Activated CD4-positive, alpha-beta T cell treated with anti-CD3 and anti-CD28 coated beads for 1 hour (primary cell): ENCODE results near the gene ANKZF1.
"Not testable (repeated sequence)": the region's sequence is repeated elsewhere in the genome, so short reads cannot be mapped to it uniquely, and the experiment has no call there.

Source experiments
- DNase-seq: peaks from one replicate; pipeline ENCODE4 v3.0.0-alpha.2; 2020

The ANKZF1 gene

DNA sequence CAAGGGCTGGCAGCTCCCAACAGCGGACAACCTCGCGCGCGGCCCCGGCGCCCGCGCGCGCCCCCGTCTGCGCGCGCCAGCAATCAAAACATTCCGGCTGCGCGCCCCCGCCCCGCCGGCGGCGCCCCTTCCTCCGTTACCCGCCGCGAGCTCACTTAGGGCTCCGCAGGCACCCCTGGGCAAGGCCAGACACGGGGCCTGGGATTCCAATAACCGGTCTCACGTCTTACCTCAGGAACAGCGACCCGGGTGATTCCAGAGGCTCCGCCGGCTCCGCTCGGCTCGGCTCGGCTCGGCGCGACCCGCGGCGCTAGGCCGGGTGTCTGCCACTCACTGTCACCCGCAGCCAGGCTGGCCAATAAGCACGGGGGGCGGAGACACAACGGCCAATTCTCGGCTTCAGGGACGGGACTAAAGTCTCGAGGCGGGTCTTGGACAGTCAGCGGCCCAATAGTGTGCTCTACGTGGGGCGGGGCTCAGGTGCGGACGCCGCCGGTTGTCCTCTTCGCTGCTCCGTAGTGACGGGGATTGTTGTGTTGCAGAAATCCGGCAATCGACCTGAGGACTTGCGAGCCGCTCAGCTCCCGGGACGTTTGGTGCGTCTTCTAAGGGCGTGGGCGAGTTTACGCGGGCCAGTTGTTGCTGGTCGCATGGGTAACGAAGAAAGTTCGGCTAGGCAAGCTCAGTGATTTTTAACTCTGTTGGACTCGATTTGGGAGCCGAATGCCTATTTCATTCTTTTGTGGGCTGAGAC is at the start of gene ANKZF1, which contains the start of gene ATG9A:
TSS of gene ANKZF1 (plus strand) at position 502 of the 754 bp plus-strand sequence. CDS start 452 bp downstream, outside the sequence.
TSS of gene ATG9A (minus strand) at position 332 of the 754 bp plus-strand sequence. CDS start 1,612 bp downstream, outside the sequence.
- peak; percentile 96 for DNase-seq

- no peak for DNase-seq
Observed at GRCh38 chr2:219180961-219181360, 48.6 kb upstream of the ANKZF1 start.

DNA sequence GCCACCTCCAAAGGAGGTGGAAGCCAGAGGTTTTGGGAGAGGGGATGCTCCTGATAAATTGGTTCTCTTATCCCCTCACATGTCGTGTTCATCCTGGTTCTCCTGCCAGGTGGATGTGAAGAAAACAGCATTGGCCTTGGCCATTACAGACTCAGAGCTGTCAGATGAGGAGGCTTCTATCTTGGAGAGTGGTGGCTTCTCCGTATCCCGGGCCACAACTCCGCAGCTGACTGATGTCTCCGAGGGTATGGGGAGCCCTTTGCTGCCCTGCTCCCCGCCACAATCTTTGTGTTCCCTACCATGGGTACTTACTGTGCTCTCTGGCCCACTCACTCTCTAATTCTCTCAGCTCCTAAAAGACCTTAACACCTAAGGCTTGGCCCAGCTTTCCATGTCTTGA is 48.1 kb upstream of the ANKZF1 start:
- no peak for DNase-seq

DNA sequence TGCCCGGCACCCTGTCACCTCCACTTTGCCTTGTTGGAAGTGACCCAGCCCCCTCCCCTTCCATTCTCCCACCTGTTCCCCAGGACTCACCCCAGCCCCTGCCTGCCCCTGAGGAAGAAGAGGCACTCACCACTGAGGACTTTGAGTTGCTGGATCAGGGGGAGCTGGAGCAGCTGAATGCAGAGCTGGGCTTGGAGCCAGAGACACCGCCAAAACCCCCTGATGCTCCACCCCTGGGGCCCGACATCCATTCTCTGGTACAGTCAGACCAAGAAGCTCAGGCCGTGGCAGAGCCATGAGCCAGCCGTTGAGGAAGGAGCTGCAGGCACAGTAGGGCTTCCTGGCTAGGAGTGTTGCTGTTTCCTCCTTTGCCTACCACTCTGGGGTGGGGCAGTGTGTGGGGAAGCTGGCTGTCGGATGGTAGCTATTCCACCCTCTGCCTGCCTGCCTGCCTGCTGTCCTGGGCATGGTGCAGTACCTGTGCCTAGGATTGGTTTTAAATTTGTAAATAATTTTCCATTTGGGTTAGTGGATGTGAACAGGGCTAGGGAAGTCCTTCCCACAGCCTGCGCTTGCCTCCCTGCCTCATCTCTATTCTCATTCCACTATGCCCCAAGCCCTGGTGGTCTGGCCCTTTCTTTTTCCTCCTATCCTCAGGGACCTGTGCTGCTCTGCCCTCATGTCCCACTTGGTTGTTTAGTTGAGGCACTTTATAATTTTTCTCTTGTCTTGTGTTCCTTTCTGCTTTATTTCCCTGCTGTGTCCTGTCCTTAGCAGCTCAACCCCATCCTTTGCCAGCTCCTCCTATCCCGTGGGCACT is 47.1 kb upstream of the ANKZF1 start:
- DNase-seq, result no peak

DNA sequence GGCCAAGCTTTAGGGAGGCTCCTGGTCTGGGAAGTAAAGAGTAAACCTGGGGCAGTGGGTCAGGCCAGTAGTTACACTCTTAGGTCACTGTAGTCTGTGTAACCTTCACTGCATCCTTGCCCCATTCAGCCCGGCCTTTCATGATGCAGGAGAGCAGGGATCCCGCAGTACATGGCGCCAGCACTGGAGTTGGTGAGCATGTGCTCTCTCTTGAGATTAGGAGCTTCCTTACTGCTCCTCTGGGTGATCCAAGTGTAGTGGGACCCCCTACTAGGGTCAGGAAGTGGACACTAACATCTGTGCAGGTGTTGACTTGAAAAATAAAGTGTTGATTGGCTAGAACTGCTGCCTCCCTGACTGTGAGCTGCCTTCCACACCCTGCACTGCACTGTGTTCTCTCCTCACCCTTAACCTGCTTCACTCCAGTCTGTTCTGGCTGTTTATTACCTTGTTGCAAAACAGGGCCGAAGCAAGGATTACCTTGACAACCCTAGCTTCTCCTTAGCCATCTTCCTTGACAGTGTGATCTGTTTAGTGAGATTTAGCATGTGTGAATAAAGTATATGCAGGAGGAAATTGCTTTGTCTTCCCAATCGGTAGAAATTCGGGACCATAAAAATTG is 46.3 kb upstream of the ANKZF1 start:
- DNase-seq, result no peak

GRCh38 chr2:219184121-219184520 is 45.5 kb upstream of the ANKZF1 start:
- DNase-seq, result no peak

GRCh38 chr2:219186754-219187456 is 42.7 kb upstream of the ANKZF1 start:
- no peak for DNase-seq

DNA sequence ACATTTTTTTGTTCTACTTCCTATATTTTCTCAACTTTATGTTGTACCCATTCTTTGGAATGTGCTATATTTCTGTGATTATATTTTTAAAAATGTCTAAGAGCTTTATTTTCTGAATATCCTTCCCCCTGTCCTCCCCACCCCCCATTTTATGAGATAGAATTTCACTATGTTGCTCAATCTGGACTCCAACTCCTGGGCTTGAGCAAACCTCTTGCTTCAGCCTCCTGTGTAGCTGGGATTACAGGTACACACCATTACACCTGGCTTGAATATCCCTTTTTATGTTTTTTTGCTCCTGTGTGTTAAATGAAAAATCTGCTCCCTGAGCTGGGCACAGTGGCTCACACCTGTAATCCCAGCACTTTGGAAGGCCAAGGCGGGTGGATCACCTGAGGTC is 32.2 kb upstream of the ANKZF1 start:
- DNase-seq, result no peak

GRCh38 chr2:219198974-219199373 is 30.6 kb upstream of the ANKZF1 start:
- no peak for DNase-seq

DNA sequence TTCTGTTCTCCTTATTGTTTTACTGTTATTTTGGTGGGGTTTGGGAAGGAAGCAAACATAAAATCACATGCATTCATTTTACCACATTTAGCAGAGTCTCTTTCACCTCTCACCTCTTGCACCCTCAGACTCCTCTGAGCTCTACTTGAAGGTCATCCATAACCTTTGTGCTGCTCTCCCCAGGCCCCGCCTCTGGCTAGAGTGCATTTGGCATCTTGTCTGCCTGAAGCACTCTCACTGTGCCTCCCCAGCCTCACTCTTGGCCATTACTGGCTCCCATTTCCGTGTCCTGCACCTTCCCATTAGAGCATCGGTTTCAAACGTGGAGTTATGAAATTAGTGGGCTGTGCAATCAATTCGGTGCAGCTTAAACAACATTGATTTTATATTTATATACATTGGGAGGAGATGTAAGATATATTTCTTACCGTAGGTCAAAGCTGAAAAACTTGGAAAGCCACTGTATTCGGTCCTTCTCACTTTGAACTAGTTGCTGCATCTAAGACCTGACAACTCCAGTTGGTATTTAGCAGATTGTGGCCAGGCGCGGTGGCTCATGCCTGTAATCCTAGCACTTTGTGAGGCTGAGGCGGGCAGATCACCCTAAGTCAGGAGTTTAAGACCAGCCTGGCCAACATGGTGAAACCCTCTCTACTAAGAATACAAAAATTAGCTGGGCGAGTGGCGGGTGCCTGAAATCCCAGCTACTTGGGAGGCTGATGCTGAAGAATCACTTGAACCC is 30.0 kb upstream of the ANKZF1 start:
- DNase-seq, result no peak

DNA sequence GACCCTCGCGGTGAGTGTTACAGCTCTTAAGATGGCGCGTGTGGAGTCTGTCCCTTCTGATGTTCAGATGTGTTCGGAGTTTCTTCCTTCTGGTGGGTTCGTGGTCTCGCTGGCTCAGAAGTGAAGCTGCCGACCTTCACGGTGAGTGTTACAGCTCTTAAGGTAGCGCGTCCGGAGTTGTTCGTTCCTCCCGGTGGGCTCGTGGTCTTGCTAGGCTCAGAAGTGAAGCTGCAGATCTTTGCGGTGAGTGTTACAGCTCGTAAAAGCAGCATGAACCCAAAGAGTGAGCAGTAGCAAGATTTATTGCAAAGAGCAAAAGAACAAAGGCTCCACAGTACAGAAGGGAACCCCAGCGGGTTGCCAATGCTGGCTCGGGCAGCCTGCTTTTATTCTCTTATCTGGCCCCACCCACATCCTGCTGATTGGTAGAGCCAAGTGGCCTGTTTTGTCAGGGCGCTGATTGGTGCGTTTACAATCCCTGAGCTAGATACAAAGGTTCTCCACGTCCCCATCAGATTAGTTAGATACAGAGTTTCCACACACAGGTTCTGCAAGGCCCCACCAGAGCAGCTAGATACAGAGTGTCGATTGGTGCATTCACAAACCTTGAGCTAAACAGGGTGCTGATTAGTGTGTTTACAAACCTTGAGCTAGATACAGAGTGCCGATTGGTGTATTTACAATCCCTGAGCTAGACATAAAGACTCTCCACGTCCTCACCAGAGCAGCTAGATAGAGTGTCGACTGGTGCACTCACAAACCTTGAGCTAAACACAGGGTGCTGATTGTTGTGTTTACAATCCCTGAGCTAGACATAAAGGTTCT is 28.9 kb upstream of the ANKZF1 start:
- not testable (repeated sequence) for DNase-seq

GRCh38 chr2:219201331-219201730 is 28.3 kb upstream of the ANKZF1 start:
- DNase-seq, result not testable (repeated sequence)

DNA sequence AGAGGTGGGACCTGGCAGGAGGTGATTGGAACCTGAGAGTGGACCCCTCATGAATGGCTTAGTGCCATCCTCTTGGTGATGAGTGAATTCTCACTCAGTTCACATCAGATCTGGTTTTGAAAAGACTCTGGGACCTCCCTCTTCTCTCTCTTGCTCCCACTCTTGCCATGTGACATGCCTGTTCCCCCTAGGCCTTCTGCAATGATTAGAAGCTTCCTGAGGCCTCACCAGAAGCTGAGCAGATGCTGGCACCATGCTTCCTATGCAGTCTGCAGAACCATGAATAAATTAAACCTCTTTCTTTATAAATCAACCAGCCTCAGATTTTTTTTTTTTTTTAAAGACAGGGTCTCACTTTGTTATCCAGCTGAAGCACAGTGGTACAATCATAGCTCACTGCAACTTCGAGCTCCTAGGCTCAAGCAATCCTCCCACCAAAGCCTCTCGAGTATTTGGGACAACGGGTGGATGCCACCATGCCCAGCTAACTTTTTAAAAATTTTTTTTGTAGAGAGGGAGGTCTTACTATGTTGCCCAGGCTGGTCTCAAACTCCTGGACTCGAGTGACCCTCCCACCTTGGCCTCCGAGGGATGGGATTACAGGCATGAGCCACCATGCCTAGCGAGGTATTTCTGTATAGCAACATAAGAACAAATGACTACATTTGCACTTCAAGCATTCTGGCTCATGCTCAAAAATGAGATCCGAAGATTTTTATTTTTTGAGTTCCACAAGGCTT is 25.0 kb upstream of the ANKZF1 start:
- DNase-seq, result no peak

GRCh38 chr2:219205165-219205538 is 24.5 kb upstream of the ANKZF1 start:
- DNase-seq, result no peak

GRCh38 chr2:219205981-219206327 is 23.7 kb upstream of the ANKZF1 start:
- no peak for DNase-seq

- DNase-seq, result peak; percentile 93
Observed at GRCh38 chr2:219206328-219207133, 23.1 kb upstream of the ANKZF1 start, which contains the start of gene ZFAND2B. Gene ZFAND2B (plus strand): TSS chr2:219206782. CDS start chr2:219206988, 206 bp downstream.

DNA sequence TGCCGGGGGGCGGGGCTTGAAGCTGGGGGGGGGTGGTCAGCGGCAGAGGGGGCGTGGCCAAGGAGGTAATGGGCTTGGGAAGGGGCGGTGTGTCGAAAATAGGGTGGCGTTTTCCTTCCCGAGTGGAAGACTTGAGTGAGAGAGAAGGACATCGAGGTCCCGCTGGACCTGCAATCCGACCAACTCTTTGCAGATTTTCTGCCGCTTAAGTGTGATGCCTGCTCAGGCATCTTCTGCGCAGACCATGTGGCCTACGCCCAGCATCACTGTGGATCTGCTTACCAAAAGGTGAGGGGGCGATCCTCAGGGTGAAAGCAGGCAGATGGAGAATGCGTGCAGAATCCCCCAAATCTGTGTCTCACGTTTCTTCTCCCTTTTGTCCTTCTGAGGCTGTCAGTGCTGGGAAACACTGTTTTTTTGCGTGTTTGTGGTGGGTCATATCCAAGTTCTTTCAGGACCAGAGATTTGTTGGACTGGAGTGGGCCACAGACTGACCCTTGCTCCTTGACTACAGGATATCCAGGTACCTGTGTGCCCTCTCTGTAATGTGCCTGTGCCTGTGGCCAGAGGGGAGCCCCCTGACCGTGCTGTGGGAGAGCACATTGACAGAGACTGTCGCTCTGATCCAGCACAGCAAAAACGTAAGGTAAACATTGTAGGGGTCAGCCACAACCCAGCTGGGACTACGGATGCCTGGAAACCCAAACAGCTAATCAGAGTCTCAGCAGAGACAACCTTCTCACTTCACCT is 22.3 kb upstream of the ANKZF1 start:
- no peak for DNase-seq

DNA sequence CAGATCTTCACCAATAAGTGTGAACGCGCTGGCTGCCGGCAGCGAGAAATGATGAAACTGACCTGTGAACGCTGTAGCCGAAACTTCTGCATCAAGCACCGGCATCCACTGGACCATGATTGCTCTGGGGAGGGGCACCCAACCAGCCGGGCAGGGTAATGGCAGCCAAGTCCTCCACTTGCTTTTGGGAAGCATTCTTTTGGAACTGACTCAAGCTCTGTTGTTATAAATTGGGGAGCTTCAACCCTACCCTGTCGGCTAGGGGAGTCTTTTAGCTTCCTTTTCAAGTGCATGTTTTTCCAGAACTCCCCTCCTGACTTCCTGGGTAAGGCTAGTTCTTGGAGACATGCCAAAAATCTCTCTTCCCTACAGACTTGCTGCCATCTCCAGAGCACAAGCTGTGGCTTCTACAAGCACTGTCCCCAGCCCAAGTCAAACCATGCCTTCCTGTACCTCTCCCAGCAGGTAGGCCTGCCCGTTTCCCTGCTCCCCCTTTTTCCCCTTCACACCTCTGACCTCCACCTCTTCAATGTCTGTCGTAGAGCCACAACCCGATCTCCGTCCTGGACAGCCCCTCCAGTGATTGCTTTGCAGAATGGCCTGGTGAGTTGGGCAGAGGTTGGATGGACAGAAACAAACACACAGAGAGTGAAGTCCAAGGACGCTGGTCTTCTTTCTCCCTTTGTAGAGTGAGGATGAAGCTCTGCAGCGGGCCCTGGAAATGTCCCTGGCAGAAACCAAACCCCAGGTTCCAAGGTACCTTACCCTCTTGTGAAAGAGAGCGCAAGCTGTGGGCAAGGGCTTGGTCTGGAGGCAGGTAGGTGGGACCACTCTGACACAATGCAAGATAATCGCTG is 21.5 kb upstream of the ANKZF1 start:
- no peak for DNase-seq
